Panc1 (cell line): ENCODE data around the gene MRPL43.

Source experiments
- POLR2AphosphoS5 ChIP-seq: IDR thresholded peaks from 2 replicates; pipeline ENCODE4 v1.6.1; 2012; ENCODE audit warnings: mild to moderate bottlenecking, low read depth, low read length, moderate library complexity
- TF ChIP-seq, protein P1 (sequence below): fragments of 450-650 bp; IDR thresholded peaks from 2 replicates; pipeline ENCODE4 v1.5.1; 2017; ENCODE audit warnings: mild to moderate bottlenecking
- TF ChIP-seq, protein P2 (sequence below), 2 experiments: IDR thresholded peaks; 2 replicates each; pipeline ENCODE4 v1.6.1; 2011 to 2012; ENCODE audit warnings: low read depth in 2 of 2, control low read depth in 1 of 2, low read length in 1 of 2, mild to moderate bottlenecking in 1 of 2, moderate library complexity in 1 of 2; ENCODE audit not compliant: insufficient read depth in 1 of 2

DNA sequence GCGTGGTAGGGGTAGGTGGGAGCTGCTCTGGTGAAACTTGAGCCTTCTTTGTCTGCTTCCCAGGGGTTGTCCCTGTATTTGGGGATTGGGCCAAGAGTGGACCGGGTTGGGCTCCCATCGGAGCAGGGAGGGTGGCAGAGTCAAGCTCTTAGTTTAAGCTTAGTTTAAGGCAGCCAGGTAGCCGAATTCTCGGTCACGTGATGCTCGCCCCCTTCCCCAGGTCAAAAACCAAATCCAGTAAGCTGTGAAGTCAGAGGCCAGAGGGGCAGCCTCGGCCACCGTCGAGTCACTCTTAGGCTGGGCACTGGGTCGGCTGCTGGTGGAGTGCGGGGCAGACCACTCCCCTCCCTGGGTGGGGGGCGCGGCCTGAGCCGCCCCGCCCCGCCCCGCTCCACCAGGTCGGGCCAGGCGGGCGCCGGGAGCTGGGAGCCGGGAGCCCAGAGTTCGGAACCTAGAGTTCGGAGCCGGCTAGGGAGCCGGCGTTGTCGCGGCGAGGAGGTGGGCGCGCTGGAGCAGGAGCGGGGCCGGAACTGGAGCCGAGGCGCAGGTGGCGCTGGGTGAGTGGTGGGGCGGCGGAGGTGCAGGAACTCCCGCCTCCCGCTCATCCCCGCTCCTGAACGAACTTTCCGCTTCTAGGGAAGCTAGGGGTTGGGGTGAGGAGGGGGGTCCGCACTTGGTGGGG, 9.5 kb upstream of the MRPL43 start:
- TF ChIP-seq, protein P1, sequence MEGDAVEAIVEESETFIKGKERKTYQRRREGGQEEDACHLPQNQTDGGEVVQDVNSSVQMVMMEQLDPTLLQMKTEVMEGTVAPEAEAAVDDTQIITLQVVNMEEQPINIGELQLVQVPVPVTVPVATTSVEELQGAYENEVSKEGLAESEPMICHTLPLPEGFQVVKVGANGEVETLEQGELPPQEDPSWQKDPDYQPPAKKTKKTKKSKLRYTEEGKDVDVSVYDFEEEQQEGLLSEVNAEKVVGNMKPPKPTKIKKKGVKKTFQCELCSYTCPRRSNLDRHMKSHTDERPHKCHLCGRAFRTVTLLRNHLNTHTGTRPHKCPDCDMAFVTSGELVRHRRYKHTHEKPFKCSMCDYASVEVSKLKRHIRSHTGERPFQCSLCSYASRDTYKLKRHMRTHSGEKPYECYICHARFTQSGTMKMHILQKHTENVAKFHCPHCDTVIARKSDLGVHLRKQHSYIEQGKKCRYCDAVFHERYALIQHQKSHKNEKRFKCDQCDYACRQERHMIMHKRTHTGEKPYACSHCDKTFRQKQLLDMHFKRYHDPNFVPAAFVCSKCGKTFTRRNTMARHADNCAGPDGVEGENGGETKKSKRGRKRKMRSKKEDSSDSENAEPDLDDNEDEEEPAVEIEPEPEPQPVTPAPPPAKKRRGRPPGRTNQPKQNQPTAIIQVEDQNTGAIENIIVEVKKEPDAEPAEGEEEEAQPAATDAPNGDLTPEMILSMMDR, result no peak
- no peak; the same call in 1 of the 2 replicates for TF ChIP-seq POLR2AphosphoS5
- TF ChIP-seq, protein P2, sequence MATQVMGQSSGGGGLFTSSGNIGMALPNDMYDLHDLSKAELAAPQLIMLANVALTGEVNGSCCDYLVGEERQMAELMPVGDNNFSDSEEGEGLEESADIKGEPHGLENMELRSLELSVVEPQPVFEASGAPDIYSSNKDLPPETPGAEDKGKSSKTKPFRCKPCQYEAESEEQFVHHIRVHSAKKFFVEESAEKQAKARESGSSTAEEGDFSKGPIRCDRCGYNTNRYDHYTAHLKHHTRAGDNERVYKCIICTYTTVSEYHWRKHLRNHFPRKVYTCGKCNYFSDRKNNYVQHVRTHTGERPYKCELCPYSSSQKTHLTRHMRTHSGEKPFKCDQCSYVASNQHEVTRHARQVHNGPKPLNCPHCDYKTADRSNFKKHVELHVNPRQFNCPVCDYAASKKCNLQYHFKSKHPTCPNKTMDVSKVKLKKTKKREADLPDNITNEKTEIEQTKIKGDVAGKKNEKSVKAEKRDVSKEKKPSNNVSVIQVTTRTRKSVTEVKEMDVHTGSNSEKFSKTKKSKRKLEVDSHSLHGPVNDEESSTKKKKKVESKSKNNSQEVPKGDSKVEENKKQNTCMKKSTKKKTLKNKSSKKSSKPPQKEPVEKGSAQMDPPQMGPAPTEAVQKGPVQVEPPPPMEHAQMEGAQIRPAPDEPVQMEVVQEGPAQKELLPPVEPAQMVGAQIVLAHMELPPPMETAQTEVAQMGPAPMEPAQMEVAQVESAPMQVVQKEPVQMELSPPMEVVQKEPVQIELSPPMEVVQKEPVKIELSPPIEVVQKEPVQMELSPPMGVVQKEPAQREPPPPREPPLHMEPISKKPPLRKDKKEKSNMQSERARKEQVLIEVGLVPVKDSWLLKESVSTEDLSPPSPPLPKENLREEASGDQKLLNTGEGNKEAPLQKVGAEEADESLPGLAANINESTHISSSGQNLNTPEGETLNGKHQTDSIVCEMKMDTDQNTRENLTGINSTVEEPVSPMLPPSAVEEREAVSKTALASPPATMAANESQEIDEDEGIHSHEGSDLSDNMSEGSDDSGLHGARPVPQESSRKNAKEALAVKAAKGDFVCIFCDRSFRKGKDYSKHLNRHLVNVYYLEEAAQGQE (IDR thresholded peaks at IDR 0.05; ENCODE audit: insufficient read depth in 1 of 2, low read depth in 2 of 2, low read length in 1 of 2), result no peak
